Stimulated activated CD4-positive, alpha-beta T cell treated with anti-CD3 and anti-CD28 coated beads, Interleukin-2, amount 100 ng/mL, for 4 hours (primary cell): ENCODE results near the gene TECPR1.
"Not testable (repeated sequence)": the region's sequence is repeated elsewhere in the genome, so short reads cannot be mapped to it uniquely, and the experiment has no call there.

ENCODE experiments used
- DNase-seq: peaks from one replicate; pipeline ENCODE4 v3.0.0-alpha.2; 2020; ENCODE audit warnings: low read depth

TECPR1 gene

GRCh38 chr7:98225913-98226614 is 26.0 kb downstream of the TECPR1 start:
- DNase-seq, result no peak

DNA sequence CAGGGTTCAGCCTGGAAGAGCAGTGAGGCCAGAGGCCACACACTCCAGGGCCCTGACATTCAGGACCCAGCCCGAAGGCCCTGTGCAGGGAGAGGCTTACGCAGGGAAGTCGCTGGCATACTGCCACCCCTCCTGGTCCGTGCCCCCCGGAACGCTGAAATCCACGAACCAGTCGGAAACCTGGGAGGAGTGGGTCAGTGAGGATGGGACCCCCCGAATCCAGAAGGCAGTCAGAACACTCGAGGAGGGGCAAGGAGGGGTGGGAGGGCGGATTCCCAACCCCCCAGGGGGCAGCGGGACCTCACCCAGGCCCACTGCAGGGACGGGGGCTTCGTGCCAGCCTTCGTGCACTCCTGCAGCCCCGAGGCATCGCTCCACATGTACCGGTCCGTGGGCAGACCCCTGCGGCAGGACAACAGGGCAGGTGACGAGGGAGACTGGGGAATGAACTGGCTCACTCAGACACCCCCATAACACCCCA is 27.3 kb downstream of the TECPR1 start:
- no peak for DNase-seq

GRCh38 chr7:98223898-98224700 is 27.9 kb downstream of the TECPR1 start:
- no peak for DNase-seq

- DNase-seq, result no peak
Measured at GRCh38 chr7:98223351-98223897, 28.6 kb downstream of the TECPR1 start.

GRCh38 chr7:98222533-98223195 is 29.4 kb downstream of the TECPR1 start:
- no peak for DNase-seq

- no peak for DNase-seq
Measured at GRCh38 chr7:98221611-98222532, 30.2 kb downstream of the TECPR1 start.

GRCh38 chr7:98219382-98219781 is 32.6 kb downstream of the TECPR1 start:
- DNase-seq, result not testable (repeated sequence)

GRCh38 chr7:98217623-98218582 is 34.1 kb downstream of the TECPR1 start:
- DNase-seq, result no peak

GRCh38 chr7:98216941-98217622 is 35.0 kb downstream of the TECPR1 start:
- no peak for DNase-seq

DNA sequence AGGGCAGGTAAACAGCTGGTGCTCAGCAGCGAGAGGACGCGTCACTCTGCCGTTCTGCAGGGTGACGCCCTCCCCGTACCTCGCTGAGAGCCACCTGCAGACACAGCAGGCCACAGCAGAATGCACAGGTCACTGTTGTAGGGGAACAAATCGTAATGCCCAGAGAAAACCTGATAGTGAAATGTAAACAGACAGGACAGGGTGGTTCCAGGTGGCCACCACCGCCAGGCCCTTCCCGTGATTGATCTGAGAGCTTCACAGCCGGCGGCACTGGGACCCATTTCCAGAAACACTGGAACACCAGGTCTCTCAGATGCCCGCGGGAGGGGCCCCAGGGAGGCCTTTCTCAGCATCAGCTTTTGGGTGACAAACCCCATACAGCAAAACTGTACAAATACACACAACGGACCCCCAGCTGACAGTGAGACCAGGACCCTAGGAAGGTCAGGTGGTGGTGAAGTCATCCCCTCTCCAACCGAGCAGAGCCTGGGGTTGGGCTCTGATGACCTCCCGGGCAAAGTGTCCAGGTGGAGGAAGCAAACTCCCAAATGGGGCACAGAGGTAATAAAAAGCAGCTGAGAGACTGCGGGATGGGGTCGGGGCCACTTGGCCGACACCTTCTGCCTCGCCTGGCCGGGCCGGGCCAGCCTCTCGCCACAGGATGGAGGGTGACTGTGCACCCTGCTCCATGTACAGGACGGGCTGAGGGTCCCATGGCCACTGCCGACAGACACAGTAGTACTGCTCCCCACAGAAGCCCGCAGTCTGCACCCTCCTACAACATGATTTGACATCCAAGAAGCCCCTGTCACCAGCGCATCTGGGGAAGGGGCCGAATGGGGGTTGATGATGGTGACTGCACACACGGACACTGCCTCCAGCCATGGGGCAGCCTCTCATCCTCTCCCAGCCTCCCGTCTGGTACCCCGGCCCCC is 36.2 kb downstream of the TECPR1 start:
- DNase-seq, result no peak

GRCh38 chr7:98214811-98215321 is 37.2 kb downstream of the TECPR1 start:
- DNase-seq, result no peak

DNA sequence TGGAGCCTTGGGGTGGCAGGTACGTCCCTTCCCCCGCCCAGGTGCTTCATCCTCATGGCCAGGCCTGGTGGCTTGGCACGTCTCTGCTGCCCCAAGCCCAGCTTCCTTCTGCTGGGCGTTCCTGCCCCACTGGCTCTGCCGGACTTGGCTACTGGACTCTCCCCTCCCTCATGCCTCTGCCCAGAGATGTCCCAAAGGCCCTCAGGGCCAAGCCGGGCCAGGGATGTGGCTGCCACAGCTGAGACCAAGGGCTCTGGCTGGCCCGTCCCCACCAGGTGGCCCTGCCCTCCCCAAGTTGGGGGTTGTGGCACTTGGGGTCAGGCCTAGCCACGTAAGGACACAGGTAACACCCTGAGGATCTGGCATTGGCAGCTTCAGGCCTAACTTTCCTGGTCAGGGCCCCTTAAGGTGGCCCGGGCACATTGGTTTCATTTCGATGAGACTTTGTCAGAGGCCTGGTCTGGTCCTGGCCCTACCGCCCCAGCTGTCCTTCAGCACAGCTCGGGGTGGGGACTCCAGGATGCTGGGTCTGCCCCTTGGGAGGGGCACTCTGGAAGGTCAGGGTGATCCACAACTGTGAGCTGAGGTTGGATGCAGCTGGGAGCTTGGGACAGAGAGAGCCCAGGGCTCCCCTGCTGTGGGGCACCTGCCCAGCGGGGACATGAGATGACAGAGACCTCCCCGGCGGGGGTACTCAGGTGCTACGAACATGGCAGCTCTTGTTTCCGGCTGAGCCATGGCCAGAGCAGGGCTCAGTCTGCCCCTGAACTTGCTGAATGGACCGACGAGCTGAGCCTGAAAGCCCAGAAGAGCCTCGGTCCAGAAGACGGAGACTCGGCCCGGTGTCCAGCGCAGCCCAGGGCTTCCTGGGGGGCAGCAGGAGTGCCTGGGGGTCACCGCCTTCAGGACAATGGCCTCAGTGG is 37.9 kb downstream of the TECPR1 start:
- no peak for DNase-seq

GRCh38 chr7:98213296-98213887 is 38.6 kb downstream of the TECPR1 start:
- DNase-seq, result no peak

DNA sequence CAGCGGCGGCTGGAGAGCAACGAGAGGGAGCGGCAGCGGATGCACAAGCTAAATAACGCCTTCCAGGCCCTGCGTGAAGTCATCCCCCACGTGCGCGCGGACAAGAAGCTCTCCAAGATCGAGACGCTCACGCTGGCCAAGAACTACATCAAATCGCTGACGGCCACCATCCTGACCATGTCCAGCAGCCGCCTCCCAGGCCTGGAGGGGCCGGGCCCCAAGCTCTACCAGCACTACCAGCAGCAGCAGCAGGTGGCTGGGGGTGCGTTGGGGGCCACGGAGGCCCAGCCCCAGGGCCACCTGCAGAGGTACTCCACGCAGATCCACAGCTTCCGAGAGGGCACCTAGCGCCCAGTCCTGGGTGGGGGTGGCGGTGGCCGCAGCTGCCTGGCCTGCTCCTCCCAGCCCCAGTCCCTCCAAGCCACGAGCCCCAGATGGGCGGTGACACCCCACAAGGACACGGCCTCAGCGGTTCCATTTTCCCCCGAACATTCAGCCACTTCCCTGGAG is 39.4 kb downstream of the TECPR1 start:
- DNase-seq, result no peak

- no peak for DNase-seq
Measured at GRCh38 chr7:98211676-98212531, 40.1 kb downstream of the TECPR1 start.
